IMR-90 (cell line): ENCODE data around the gene LRRC10.

Experiments used
- POLR2A ChIP-seq: IDR thresholded peaks from 2 replicates; pipeline ENCODE4 v1.6.1; 2012; ENCODE audit warnings: mild to moderate bottlenecking, low read depth, low read length
- RAD21 ChIP-seq: IDR thresholded peaks from 2 replicates; pipeline ENCODE4 v1.6.1; 2012; ENCODE audit warnings: low read length, improper control_type of control experiment

GRCh38 chr12:69620921-69621320 is 10.2 kb upstream of the LRRC10 start:
- no peak for TF ChIP-seq RAD21
- TF ChIP-seq POLR2A, result no peak
